Measurements from ENCODE around the gene ARMC7. TPM values are rescaled to one million over a fixed set of nuclear protein-coding genes. Genes with fewer than 3 reads are reported as not detected.

The ARMC7 gene
- total RNA-seq, 1 donor from 2014 or later = 6.2 TPM

GRCh38 chr17:75105126-75106080 is 4.4 kb upstream of the ARMC7 start:
- peaks cover 29% of the 10 kb centered on the region for H3K4me1 ChIP-seq
- intact Hi-C loops (cut with micrococcal nuclease) = no loop called here
- no peak overlapping the region for H3K27ac ChIP-seq (replicated peaks)
- H3K36me3 ChIP-seq = peaks cover 4% of the 10 kb centered on the region
- TF ChIP-seq CTCF (IDR thresholded peaks at IDR 0.05; ENCODE audit: borderline replicate concordance) = peak; percentile 78
- no peaks in the 10 kb centered on the region for H3K9me3 ChIP-seq (replicated peaks)
- no peak for DNase-seq
- H3K4me3 ChIP-seq = no peak overlapping the region
- H3K27me3 ChIP-seq (ENCODE audit: low read depth) = no peaks in the 10 kb centered on the region

DNA sequence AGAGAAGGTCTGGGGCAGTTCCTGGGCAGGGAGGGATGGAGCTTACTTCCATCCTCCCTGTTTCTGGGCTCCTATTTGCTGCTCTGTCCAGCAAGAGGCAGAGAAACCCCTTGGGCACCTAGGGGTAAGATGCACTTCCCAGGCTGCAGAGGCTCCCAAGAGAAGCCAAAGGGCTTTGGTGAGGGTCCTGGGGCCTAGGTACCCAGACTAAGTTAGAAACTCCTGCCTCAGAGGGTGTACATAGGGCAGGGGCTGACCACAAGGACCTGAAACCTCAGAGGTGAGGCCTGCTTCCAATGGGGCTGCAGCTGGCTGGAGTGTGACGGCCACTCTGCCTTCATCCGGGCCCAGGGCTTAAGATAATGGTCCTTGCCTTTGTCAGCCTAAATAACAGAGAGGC is 1.6 kb upstream of the ARMC7 start:
- no peaks in the 10 kb centered on the region for H3K36me3 ChIP-seq
- no peak for TF ChIP-seq CTCF (IDR thresholded peaks at IDR 0.05; ENCODE audit: borderline replicate concordance)
- H3K4me3 ChIP-seq = no peak overlapping the region
- H3K9me3 ChIP-seq (replicated peaks) = no peaks in the 10 kb centered on the region
- intact Hi-C loops (cut with micrococcal nuclease) = no loop called here
- no peak for DNase-seq
- H3K4me1 ChIP-seq = peaks cover 47% of the 10 kb centered on the region
- no peaks in the 10 kb centered on the region for H3K27me3 ChIP-seq (ENCODE audit: low read depth)
- no peak overlapping the region for H3K27ac ChIP-seq (replicated peaks)

- Histone ChIP-seq H3K9me3 (replicated peaks) (no peaks in the 10 kb centered on the region), H3K4me1 (peaks cover 45% of the 10 kb centered on the region), H3K27me3 (ENCODE audit: low read depth) (no peaks in the 10 kb centered on the region), H3K27ac (replicated peaks) (no peak overlapping the region), H3K4me3 (peak overlapping the region; percentile 80), H3K36me3 (no peaks in the 10 kb centered on the region)
- DNase-seq = no peak
- intact Hi-C loops (cut with micrococcal nuclease) = no loop called here
- no peak for TF ChIP-seq CTCF (IDR thresholded peaks at IDR 0.05; ENCODE audit: borderline replicate concordance)
These were observed 743 bp upstream of the ARMC7 start for GRCh38 chr17:75109046-75109406.

DNA sequence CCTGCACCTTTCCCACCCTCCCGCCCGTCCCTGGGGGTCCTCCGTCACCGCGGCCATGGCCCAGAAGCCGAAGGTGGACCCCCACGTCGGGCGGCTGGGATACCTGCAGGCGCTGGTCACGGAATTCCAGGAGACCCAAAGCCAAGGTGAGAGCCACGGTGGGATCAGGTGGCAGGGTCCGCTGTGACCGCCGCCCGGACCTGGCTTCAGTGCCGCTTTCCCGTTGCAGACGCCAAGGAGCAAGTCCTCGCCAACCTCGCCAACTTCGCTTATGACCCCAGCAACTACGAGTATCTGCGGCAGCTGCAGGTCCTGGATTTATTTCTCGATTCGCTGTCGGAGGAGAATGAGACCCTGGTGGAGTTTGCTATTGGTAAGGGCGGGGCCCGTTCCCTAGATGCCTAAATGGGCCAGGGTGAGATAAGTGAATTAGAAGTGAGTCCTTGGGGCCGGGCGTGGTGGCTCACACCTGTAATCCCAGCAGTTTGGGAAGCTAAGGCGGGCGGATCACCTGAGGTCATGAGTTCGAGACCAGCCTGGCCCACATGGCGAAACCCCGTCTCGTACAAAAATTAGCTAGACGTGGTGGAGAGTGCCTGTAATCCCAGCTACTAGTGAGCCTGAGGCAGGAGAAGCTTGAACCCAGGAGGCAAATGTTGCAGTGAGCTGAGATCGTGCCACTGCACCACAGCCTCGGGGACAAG is 617 bp downstream of the ARMC7 start:
- Histone ChIP-seq H3K4me3 (peak overlapping the region; percentile 80), H3K4me1 (peaks cover 56% of the 10 kb centered on the region), H3K27me3 (ENCODE audit: low read depth) (no peaks in the 10 kb centered on the region), H3K27ac (replicated peaks) (peak overlapping the region; percentile 86), H3K9me3 (replicated peaks) (no peaks in the 10 kb centered on the region), H3K36me3 (no peaks in the 10 kb centered on the region)
- TF ChIP-seq CTCF (IDR thresholded peaks at IDR 0.05; ENCODE audit: borderline replicate concordance) = no peak
- intact Hi-C loops (cut with micrococcal nuclease) = loop anchor here (5.0 kb wide), 1 partner anchor 62 kb away; no protein-coding TSS in a partner anchor
- DNase-seq = no peak

DNA sequence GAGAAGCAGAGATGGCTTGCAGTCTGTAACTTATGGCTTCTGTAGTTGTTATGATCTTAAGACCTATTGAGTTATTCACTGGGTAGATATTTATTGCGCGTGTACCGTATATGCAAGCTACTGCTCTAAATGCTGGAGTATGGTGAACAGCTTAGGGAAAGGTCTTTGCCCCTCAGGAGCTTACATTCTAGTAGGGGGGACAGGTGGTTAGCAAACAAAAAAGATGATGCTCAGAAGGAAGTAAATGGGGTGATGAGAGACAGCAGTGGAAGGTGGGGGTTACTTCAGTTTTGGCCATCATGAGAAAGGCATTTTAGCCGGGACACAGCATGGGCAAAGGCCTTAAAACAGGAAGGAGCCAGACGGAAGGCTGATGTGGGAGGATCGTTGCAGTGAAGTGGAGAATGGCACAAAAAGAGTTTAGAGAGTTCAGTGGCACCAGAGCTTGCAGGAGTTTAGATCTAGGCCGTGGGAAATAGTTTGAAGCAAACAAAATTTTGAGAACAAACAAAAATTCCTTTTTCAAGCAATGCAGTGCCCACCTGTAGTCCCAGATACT is 2.1 kb downstream of the ARMC7 start:
- H3K4me3 ChIP-seq = no peak overlapping the region
- H3K9me3 ChIP-seq (replicated peaks) = no peaks in the 10 kb centered on the region
- H3K27ac ChIP-seq (replicated peaks) = no peak overlapping the region
- TF ChIP-seq CTCF (IDR thresholded peaks at IDR 0.05; ENCODE audit: borderline replicate concordance) = no peak
- no peak for DNase-seq
- H3K27me3 ChIP-seq (ENCODE audit: low read depth) = no peaks in the 10 kb centered on the region
- no peaks in the 10 kb centered on the region for H3K36me3 ChIP-seq
- intact Hi-C loops (cut with micrococcal nuclease) = loop anchor here (5.0 kb wide), 1 partner anchor 60 kb away; no protein-coding TSS in a partner anchor
- H3K4me1 ChIP-seq = peaks cover 64% of the 10 kb centered on the region
